EH (cell line): ENCODE measurements around the gene CEP112.
A peak's percentile ranks its signal among the peaks of the same experiment; 100 is the strongest.
"Not testable (repeated sequence)": the region's sequence is repeated elsewhere in the genome, so short reads cannot be mapped to it uniquely, and the experiment has no call there.

Experiments
- DNase-seq: peaks from one replicate; pipeline ENCODE4 v3.0.0-alpha.2; 2015; ENCODE audit warnings: low read depth

Gene CEP112

GRCh38 chr17:65733314-65733713 lies 458.6 kb downstream of the CEP112 start:
- no peak for DNase-seq

- not testable (repeated sequence) for DNase-seq
These were observed 459.3 kb downstream of the CEP112 start for GRCh38 chr17:65732667-65733066.

- peak; percentile 52 for DNase-seq
These were observed 461.2 kb downstream of the CEP112 start for GRCh38 chr17:65730711-65731169.

GRCh38 chr17:65729207-65729606 lies 462.7 kb downstream of the CEP112 start:
- DNase-seq, result no peak

- DNase-seq, result no peak
These were observed 464.1 kb downstream of the CEP112 start for GRCh38 chr17:65727832-65728231.

GRCh38 chr17:65727246-65727645 lies 464.7 kb downstream of the CEP112 start:
- DNase-seq, result no peak

GRCh38 chr17:65723431-65724151 lies 468.3 kb downstream of the CEP112 start:
- DNase-seq, result peak; percentile 54

- DNase-seq, result no peak
These were observed 473.3 kb downstream of the CEP112 start for GRCh38 chr17:65718601-65719000.

GRCh38 chr17:65712383-65713267 lies 479.3 kb downstream of the CEP112 start:
- DNase-seq, result no peak

- no peak for DNase-seq
These were observed 480.2 kb downstream of the CEP112 start for GRCh38 chr17:65711671-65712276.

- no peak for DNase-seq
These were observed 484.2 kb downstream of the CEP112 start for GRCh38 chr17:65707780-65708179.

- DNase-seq, result no peak
These were observed 487.2 kb downstream of the CEP112 start for GRCh38 chr17:65704731-65705130.

GRCh38 chr17:65703891-65704290 lies 488.0 kb downstream of the CEP112 start:
- DNase-seq, result no peak

GRCh38 chr17:65699459-65699858 lies 492.5 kb downstream of the CEP112 start:
- DNase-seq, result no peak

- DNase-seq, result peak; percentile 67
These were observed 493.4 kb downstream of the CEP112 start for GRCh38 chr17:65698381-65699061.

- DNase-seq, result no peak
These were observed 494.3 kb downstream of the CEP112 start for GRCh38 chr17:65697661-65698060.

- peak; percentile 89 for DNase-seq
These were observed 495.1 kb downstream of the CEP112 start for GRCh38 chr17:65696739-65697394.

- DNase-seq, result no peak
These were observed 497.3 kb downstream of the CEP112 start for GRCh38 chr17:65694601-65695000.

GRCh38 chr17:65690626-65691310 lies 501.2 kb downstream of the CEP112 start:
- DNase-seq, result no peak

GRCh38 chr17:65688307-65688706 lies 503.6 kb downstream of the CEP112 start:
- DNase-seq, result no peak

GRCh38 chr17:65685110-65685509 lies 506.8 kb downstream of the CEP112 start:
- no peak for DNase-seq
